Activated T-cell treated with anti-CD3 and anti-CD28 coated beads, Interleukin-2, amount 50 U/mL, for 4 hours (primary cell): Measurements from ENCODE around the gene ATG7. TPM values are rescaled to one million over a fixed set of nuclear protein-coding genes. Genes with fewer than 3 reads are reported as not detected.

Experiments
- ATAC-seq, 2 donors: fragments of 200-7000 bp; cut with Tn5 transposase; one replicate each; pipeline ENCODE4 v1.10.0; 2021
- DNase-seq: peaks from one replicate; pipeline ENCODE4 v3.0.0-alpha.2; 2020
- H3K27me3 Mint-ChIP-seq: one replicate; pipeline ENCODE4 v1.8.0; 2021; ENCODE audit warnings: low read depth, mixed read lengths
- H3K36me3 Mint-ChIP-seq: one replicate; pipeline ENCODE4 v1.8.0; 2022; ENCODE audit warnings: mixed read lengths; ENCODE audit not compliant: insufficient read depth
- H3K4me1 Mint-ChIP-seq: one replicate; pipeline ENCODE4 v1.8.0; 2021; ENCODE audit warnings: low read depth, mixed read lengths
- H3K4me3 Mint-ChIP-seq: one replicate; pipeline ENCODE4 v1.8.0; 2021; ENCODE audit warnings: mild to moderate bottlenecking, moderate library complexity, mixed read lengths
- H3K9me3 Mint-ChIP-seq: one replicate; pipeline ENCODE4 v1.8.0; 2021; ENCODE audit warnings: mixed read lengths
- total RNA-seq, 3 donors: library from RNA; stranded (reverse); gene quantifications; one replicate each; pipeline ENCODE4 v1.2.1, GENCODE V29; 2021

The ATG7 gene
- total RNA-seq, 3 donors from 2014 or later = 32.6 to 36.6 (median 35.6) TPM

DNA sequence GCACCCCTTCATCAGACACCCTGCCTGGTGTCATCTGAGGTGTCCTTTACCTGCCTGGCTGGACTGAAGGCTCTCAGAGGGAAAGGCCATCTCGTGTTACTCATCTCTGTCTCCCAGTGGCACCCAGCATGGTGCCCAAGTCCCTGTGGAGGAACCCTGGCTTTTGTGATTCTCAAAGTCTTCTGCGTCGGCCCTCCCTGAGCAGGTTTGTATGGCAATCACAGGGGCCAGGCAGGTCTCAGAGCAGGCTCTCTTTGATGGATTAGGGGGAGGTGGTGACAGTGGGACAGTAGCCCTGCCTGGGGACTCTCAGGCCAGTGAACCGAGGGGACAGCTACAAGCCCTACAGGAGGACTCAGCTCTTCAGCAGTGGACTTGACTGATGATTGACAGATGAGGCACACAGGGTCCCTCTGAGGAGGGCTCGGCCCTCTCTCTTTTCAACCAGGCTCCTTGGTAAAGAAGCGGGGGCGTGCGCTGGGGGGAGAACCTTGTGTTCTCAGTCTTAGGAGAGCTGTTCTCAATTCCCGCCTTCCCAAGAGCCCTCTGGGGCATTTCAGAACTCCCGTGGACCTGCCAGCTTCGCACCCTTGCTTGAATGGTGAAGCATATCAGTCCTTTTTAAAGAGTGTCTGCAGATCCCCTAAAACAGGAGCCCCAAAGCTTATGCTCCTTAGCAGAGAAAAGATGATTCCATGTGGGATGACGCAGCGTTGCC, 263.2 kb downstream of the ATG7 start:
- H3K27me3 Mint-ChIP-seq = no peaks in the 10 kb centered on the region
- ATAC-seq (no peak), DNase-seq (no peak)
- no peaks in the 10 kb centered on the region for H3K36me3 Mint-ChIP-seq
- H3K4me3 Mint-ChIP-seq = no peak overlapping the region
- H3K9me3 Mint-ChIP-seq = no peaks in the 10 kb centered on the region
- no peaks in the 10 kb centered on the region for H3K4me1 Mint-ChIP-seq

DNA sequence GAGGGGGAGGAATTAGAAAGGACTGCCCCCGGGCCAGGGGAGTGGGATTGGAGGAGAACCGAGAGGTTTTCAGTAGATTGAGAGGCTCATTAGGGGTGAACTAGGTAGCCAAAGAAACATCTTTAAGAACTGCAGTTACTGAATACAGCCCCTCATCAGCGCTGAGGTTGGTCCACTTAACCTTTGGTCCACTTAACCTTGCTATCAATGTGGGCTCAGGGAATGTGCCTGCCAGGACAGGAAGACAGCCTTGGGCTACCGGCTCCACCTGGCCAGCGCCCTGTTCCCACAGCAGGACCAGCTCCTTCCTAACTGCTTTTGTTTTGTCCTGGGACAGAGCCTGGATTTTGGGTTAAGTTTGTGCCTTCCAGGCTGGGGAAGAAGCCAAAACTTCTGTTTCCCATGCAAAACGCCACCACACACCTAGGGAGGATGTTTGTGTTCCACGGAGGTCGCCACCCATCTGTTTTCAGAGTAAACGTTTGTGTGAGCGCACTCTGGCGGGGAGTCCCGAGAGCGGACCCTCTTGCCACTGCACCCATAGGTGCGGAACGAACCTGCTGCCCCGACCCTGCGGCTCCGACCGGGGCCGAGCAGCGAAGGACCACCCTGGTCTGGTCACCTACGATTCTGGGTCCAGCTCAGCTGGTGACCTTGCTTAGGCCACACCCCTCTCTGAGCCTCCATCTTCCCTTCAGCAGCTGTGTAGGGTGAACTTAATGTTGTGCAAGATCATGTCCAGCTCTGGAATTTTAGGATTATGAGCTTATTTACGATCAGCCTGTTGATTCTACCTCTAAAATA, 264.1 kb downstream of the ATG7 start:
- ATAC-seq = no peak
- no peak for DNase-seq
- H3K9me3 Mint-ChIP-seq = no peaks in the 10 kb centered on the region
- no peaks in the 10 kb centered on the region for H3K27me3 Mint-ChIP-seq
- H3K4me1 Mint-ChIP-seq = no peaks in the 10 kb centered on the region
- H3K36me3 Mint-ChIP-seq = no peaks in the 10 kb centered on the region
- H3K4me3 Mint-ChIP-seq = no peak overlapping the region

DNA sequence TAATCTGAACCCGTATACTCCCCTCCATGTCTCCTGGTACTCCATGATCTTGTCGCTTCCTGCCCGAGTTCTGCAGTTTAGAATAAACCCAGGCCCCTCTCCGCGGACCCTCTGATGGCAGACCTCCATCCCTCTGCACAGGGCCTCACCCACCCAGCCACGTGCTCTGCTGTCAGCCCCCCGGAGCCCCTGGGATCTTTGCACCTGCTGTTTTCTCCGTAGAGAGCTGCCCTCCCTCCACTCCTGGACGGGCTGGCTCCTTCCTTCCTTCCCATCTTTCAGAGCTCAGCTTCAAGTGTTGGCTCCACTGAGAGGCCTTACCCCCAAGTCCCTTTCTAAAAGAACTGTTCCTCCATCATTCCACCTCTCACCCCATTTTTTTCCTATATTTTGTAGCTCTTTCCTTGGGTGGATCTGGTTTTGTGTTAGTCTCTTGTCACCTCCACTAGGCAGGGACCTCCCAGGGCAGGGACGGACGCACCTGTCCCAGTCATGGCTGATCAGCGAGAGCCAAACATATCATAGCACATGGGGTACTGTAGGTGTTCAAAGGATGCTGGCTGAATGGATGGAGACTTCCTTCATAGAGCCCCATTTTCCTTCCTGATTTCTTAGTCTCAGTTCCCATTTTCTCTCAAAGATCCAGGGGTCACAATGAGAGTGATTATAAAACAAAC, 264.9 kb downstream of the ATG7 start:
- no peak overlapping the region for H3K4me3 Mint-ChIP-seq
- ATAC-seq = no peak
- no peaks in the 10 kb centered on the region for H3K27me3 Mint-ChIP-seq
- DNase-seq = no peak
- no peaks in the 10 kb centered on the region for H3K4me1 Mint-ChIP-seq
- no peaks in the 10 kb centered on the region for H3K36me3 Mint-ChIP-seq
- no peaks in the 10 kb centered on the region for H3K9me3 Mint-ChIP-seq

DNA sequence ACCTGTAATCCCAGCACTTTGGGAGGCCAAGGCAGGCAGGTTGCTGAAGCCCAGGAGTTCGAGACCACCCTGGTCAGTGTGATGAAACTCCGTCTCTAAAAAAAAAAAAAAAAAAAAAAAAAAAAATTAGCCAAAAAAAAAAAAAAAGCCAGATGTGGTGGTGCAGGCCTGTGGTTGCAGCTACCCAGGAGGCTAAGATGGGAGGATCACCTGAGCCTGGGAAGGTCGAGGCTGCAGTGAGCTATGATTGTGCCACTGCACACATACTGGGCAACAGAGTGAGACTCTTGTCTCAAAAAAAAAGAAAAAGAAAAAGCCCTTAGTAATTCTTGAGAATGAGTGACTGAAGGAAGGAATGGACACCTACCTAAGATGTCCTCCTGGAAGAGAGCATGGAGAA, 266.4 kb downstream of the ATG7 start:
- ATAC-seq (no peak), DNase-seq (no peak)
- no peak overlapping the region for H3K4me3 Mint-ChIP-seq
- H3K4me1 Mint-ChIP-seq = no peaks in the 10 kb centered on the region
- no peaks in the 10 kb centered on the region for H3K9me3 Mint-ChIP-seq
- no peaks in the 10 kb centered on the region for H3K27me3 Mint-ChIP-seq
- no peaks in the 10 kb centered on the region for H3K36me3 Mint-ChIP-seq

DNA sequence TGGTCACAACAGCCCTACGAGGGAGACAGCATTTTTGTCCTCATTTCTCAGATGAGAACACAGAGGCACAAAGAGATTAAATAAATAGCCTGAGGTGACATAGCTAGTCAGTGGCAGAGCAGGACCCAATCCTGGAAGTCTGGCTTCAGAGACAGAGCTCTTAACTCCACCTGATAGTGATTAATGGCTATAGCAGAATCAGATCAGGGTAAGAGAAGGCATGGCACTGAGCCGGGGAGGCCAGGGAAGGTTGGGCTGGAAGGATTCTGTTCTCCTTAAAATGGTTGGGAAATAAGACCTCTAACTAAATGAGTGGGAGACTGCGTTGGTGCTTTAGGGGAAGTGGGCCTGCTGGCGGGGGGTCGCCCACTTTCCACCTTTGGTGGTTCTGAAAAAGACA, 267.0 kb downstream of the ATG7 start:
- DNase-seq (no peak), ATAC-seq (no peak)
- Mint-ChIP-seq H3K27me3 (no peaks in the 10 kb centered on the region), H3K36me3 (no peaks in the 10 kb centered on the region), H3K9me3 (no peaks in the 10 kb centered on the region), H3K4me1 (no peaks in the 10 kb centered on the region), H3K4me3 (no peak overlapping the region)

DNA sequence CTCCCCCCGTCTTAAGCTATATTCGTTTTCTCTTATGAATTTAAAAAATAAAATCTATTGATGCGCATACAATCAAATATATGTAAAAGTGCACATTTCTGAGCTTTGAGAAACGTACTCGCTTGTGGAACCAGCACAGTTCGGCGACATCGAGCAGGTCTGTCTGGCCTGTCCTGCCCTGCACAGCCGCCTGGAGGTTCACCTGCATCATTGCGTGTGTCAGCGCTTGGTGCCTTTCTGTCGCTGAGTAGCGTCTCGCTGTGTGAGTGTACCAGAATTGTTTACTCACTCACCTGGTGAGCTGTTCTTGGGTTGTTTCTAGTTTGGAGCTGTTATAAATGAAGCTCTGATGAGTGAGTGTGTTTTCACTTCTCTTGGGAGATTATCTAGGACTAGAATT, 267.5 kb downstream of the ATG7 start:
- DNase-seq (no peak), ATAC-seq (no peak)
- Mint-ChIP-seq H3K4me1 (no peaks in the 10 kb centered on the region), H3K27me3 (no peaks in the 10 kb centered on the region), H3K36me3 (no peaks in the 10 kb centered on the region), H3K9me3 (no peaks in the 10 kb centered on the region), H3K4me3 (no peak overlapping the region)

DNA sequence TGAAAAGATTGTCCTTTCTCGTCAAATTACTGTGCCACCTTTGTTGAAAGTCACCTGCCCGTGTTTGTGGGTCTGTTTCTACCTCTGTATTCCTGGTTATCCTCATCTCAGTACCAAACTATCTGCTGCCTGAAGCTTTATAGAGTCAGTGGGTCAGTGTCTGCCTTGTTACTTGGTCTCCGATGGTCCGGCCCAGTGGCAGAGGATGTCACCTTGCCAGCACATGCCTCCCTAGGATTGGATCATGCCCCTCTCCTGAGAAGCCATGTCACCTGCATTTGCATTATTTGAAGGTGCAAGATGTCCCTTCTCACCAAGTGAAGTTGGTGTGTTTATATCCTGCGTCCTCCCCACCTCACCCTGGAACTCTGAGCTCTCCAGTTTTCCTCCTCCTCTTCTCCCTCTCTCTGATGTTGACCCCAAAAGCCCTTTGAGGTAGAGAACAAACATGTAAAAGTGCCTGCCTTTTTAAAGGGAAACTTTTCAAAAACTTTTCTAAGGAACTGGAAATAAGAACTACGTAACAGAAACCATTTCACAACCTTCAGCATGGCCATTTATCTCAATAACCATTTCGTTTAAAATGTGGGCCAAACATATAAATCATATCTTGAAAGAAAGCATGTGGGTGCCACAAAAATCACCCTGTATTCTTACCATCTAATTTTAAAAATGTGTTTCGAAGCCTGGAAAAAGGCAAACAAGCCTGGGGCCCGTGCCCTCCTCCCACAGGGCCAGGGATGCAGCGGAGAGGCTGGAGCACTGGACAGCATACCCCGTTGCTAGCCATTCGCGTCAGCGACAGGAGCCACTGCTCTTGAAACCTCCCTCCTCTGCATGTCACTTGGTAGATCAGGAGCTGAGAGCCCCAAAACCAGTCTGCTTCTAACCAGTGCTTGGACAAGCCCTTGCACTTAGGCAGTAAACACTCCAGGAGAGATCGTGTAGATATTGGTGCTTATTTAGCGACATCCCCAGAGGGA, 269.4 kb downstream of the ATG7 start:
- H3K27me3 Mint-ChIP-seq = no peaks in the 10 kb centered on the region
- H3K4me3 Mint-ChIP-seq = no peak overlapping the region
- H3K4me1 Mint-ChIP-seq = no peaks in the 10 kb centered on the region
- H3K9me3 Mint-ChIP-seq = no peaks in the 10 kb centered on the region
- no peak for ATAC-seq
- DNase-seq = no peak
- no peaks in the 10 kb centered on the region for H3K36me3 Mint-ChIP-seq

DNA sequence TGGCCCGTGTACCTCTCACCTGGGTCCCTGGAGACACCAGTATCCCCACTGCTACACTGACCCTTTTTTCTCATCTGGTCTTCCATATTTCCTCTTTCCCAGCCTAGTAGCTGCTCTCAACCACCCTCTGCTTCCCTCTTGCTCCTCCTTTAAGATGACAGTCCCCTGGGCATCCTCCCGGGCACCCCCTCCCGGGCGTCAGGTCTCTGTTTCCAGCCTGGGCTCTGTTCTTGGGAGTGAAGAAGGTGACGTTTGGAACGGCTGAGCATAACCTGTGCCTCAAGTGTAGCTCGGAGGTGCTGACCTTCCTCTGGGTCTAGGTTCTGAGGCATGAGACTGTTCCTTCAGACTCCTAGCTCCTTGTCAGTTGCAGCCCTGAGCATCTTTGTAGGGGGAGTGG, 270.4 kb downstream of the ATG7 start:
- ATAC-seq (no peak), DNase-seq (no peak)
- no peaks in the 10 kb centered on the region for H3K4me1 Mint-ChIP-seq
- H3K36me3 Mint-ChIP-seq = peaks cover 5% of the 10 kb centered on the region
- H3K27me3 Mint-ChIP-seq = no peaks in the 10 kb centered on the region
- H3K4me3 Mint-ChIP-seq = no peak overlapping the region
- peaks cover 6% of the 10 kb centered on the region for H3K9me3 Mint-ChIP-seq

DNA sequence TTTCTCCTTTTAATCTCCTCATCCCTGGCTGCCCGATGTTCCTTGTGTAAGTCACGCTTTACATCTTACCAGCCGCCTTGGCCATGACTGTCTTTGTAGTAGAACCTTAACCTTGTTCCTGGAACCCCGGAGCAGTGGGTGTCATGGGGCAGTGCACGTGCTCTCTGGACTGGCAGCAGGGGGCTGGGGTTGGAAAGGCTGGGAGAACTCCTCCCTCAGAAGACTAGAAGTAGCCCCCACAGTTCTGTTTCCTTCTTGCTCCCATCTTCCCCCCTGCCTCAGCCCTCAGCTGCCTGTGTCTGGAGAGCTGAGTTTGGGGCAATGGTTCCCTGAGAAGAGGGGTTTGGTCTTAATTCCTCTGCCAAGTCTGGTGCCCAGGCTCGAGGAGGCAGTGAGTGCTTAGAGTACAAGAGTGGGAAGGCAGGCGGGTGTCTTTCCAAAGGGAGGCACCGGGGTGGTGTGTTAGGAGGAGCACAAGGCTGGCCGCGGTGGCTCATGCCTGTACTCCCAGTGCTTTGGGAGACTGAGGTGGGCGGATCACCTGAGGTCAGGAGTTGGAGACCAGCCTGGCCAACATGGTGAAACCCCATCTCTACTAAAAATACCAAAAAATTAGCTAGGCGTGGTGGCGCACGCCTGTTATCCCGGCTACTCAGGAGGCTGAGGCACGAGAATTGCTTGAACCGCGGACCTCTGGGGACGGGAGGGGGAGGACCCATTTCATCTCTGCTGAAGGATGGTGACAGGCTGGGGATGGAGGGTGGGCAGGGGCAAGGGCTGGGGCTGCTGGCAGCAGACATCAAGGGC, 271.1 kb downstream of the ATG7 start:
- DNase-seq (no peak), ATAC-seq (no peak)
- Mint-ChIP-seq H3K27me3 (no peaks in the 10 kb centered on the region), H3K4me1 (no peaks in the 10 kb centered on the region), H3K4me3 (no peak overlapping the region), H3K9me3 (peaks cover 6% of the 10 kb centered on the region), H3K36me3 (peaks cover 5% of the 10 kb centered on the region)

DNA sequence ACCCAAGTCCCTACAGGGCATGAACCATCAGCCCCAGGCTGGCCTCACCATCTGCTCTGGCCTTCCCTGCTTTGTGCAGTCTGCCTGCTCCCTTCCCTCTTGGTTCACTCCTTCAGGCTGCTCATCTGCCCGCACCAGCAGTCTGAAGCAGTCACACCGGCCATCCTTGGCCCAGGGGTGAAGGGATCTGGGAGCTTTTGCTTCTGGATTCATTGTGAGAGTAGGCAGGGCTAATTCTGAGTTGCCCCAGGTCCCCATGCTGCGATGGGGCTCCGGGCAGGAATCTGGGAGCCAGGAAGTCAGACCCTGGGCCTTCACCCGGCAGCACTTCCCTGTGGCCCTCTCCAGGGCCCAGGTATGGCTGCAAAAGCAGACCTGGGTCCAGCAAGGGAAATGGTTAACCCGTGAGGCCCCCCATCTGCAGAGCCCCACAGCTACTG, 271.8 kb downstream of the ATG7 start:
- Mint-ChIP-seq H3K36me3 (peaks cover 5% of the 10 kb centered on the region), H3K27me3 (no peaks in the 10 kb centered on the region), H3K9me3 (peaks cover 6% of the 10 kb centered on the region), H3K4me1 (no peaks in the 10 kb centered on the region), H3K4me3 (no peak overlapping the region)
- ATAC-seq (no peak), DNase-seq (no peak)

DNA sequence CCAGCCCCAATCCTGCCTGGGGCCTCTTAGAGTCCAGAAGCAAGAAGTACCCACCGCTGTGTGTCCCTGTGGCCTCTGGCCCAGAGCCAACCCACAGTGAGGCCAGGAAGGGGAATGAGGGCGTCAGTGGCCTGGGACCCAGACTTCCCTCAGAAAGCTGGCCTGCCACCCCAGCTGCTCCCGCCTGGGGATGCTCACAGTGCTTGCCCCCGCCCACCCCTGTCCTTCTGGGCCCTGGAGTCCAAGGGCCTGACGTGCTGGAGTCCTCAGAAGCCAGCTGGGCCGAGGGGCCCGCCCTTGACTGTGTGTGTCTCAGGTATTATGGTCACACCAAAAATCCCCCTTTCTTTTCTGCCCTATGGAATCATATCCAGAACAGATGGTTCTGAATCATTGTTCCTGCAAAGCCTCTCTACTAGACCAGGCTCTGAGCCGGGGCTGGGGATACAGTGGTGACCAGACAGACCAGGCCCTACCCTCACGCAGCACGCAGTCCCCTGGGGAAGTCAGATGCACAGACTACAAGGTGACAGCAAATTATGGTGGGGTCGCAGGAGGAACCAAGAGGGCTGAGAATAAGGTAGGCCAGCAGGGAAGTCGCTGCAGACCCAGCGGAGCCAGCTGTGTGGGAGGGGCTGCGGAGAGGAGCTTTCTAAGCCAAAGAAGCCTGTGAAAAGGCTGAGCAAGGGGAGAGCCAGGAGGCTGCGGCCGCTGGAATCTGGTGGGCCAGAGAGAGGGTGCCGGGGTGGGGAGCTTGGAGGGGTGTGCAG, 272.4 kb downstream of the ATG7 start:
- DNase-seq (no peak), ATAC-seq (no peak)
- H3K36me3 Mint-ChIP-seq = peaks cover 7% of the 10 kb centered on the region
- H3K4me3 Mint-ChIP-seq = no peak overlapping the region
- peaks cover 6% of the 10 kb centered on the region for H3K9me3 Mint-ChIP-seq
- H3K27me3 Mint-ChIP-seq = no peaks in the 10 kb centered on the region
- no peaks in the 10 kb centered on the region for H3K4me1 Mint-ChIP-seq

DNA sequence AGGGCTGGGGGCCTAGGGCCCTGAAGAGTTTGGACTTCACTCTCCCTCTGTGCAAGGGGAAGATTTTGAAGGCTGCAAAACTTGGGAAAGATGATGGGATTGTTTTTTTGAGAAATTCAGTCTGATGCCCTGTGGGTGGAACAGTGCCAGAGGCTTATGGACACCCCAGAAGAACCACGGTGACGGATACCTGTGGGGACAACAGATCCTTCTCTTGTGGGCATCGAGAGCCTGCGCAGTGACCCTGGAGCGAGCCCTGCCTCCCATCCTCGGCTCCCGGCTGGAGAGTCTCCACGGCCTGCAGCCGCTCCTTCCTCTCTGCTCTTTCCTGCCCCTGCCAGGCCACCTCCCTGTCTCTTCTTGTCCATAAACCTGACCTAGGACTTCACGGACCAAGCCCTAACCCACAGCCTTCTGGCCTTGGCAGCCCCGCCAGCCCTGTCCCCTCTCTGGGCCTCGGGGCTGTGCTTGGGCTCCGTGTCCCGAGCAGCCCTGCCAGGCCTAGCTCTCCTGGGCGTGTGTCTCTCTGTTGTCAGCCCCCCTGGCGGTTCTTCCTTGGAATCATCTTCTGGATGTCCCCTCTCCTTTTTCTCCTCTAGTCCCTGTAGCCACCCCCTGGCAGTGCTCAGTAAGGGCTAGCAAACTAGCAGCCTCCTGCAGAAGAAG, 273.1 kb downstream of the ATG7 start:
- no peaks in the 10 kb centered on the region for H3K27me3 Mint-ChIP-seq
- H3K4me3 Mint-ChIP-seq = no peak overlapping the region
- H3K36me3 Mint-ChIP-seq = peaks cover 7% of the 10 kb centered on the region
- H3K9me3 Mint-ChIP-seq = peaks cover 6% of the 10 kb centered on the region
- no peak for ATAC-seq
- no peaks in the 10 kb centered on the region for H3K4me1 Mint-ChIP-seq
- DNase-seq = no peak
